Memory B cell (primary cell): ENCODE measurements around the gene AK4.
"Not testable (repeated sequence)": the region's sequence is repeated elsewhere in the genome, so short reads cannot be mapped to it uniquely, and the experiment has no call there.

Source experiments
- ATAC-seq: fragments of 150-1000 bp; cut with Tn5 transposase; 2 replicates; pipeline ENCODE4 v1.10.0; 2021; ENCODE audit warnings: low read depth, mild to moderate bottlenecking, moderate library complexity
- DNase-seq, 2 donors: peaks; one replicate each; pipeline ENCODE4 v3.0.0; 2022; ENCODE audit warnings: low spot score in 2 of 2
- H3K27ac Mint-ChIP-seq: one replicate; pipeline ENCODE4 v1.8.0; 2022; ENCODE audit warnings: mild to moderate bottlenecking, moderate library complexity, mixed read lengths
- H3K27me3 Mint-ChIP-seq: one replicate; pipeline ENCODE4 v1.8.0; 2022; ENCODE audit warnings: mixed read lengths
- H3K36me3 Mint-ChIP-seq: one replicate; pipeline ENCODE4 v1.8.0; 2022; ENCODE audit warnings: mild to moderate bottlenecking, mixed read lengths
- H3K4me1 Mint-ChIP-seq: one replicate; pipeline ENCODE4 v1.8.0; 2022; ENCODE audit warnings: mixed read lengths
- H3K4me3 Mint-ChIP-seq: one replicate; pipeline ENCODE4 v1.8.0; 2022; ENCODE audit warnings: mild to moderate bottlenecking, moderate library complexity, mixed read lengths
- H3K9me3 Mint-ChIP-seq: one replicate; pipeline ENCODE4 v1.8.0; 2022; ENCODE audit warnings: mixed read lengths

The AK4 gene

GRCh38 chr1:65148178-65148547 is at the start of gene AK4:
AK4 (plus strand) TSS chr1:65148203; CDS start chr1:65148408, 205 bp downstream.
- ATAC-seq = peak; percentile 49
- not testable (repeated sequence) for H3K9me3 Mint-ChIP-seq, H3K36me3 Mint-ChIP-seq, H3K27ac Mint-ChIP-seq, DNase-seq, H3K4me1 Mint-ChIP-seq
- H3K27me3 Mint-ChIP-seq = peaks cover 17% of the 10 kb centered on the region
- H3K4me3 Mint-ChIP-seq = peak within 1 kb of the TSS; percentile 88

- Mint-ChIP-seq H3K4me1 (no peaks in the 10 kb centered on the region), H3K9me3 (peaks cover 4% of the 10 kb centered on the region), H3K27ac (no peak overlapping the region), H3K36me3 (peaks cover 4% of the 10 kb centered on the region), H3K4me3 (no peak overlapping the region), H3K27me3 (peaks cover 11% of the 10 kb centered on the region)
- DNase-seq (no peak), ATAC-seq (no peak)
Measured at GRCh38 chr1:65103807-65104206, 44.2 kb upstream of the AK4 start.

GRCh38 chr1:65104854-65105534 is 43.0 kb upstream of the AK4 start:
- H3K36me3 Mint-ChIP-seq = peaks cover 2% of the 10 kb centered on the region
- no peak overlapping the region for H3K27ac Mint-ChIP-seq
- ATAC-seq (no peak), DNase-seq (no peak)
- H3K4me1 Mint-ChIP-seq = no peaks in the 10 kb centered on the region
- H3K9me3 Mint-ChIP-seq = peaks cover 2% of the 10 kb centered on the region
- H3K4me3 Mint-ChIP-seq = no peak overlapping the region
- peaks cover 12% of the 10 kb centered on the region for H3K27me3 Mint-ChIP-seq

GRCh38 chr1:65105596-65105995 is 42.4 kb upstream of the AK4 start:
- Mint-ChIP-seq H3K9me3 (peaks cover 2% of the 10 kb centered on the region), H3K27me3 (peaks cover 14% of the 10 kb centered on the region), H3K4me3 (no peak overlapping the region), H3K4me1 (no peaks in the 10 kb centered on the region), H3K27ac (no peak overlapping the region), H3K36me3 (peaks cover 2% of the 10 kb centered on the region)
- DNase-seq (no peak), ATAC-seq (no peak)

GRCh38 chr1:65108025-65108642 is 39.9 kb upstream of the AK4 start:
- no peak for DNase-seq
- Mint-ChIP-seq H3K36me3 (peaks cover 3% of the 10 kb centered on the region), H3K9me3 (peaks cover 4% of the 10 kb centered on the region), H3K4me3 (no peak overlapping the region), H3K27me3 (peaks cover 23% of the 10 kb centered on the region), H3K27ac (no peak overlapping the region), H3K4me1 (no peaks in the 10 kb centered on the region)
- no peak for ATAC-seq

GRCh38 chr1:65109487-65109886 is 38.5 kb upstream of the AK4 start:
- H3K4me1 Mint-ChIP-seq = no peaks in the 10 kb centered on the region
- peaks cover 24% of the 10 kb centered on the region for H3K27me3 Mint-ChIP-seq
- peaks cover 3% of the 10 kb centered on the region for H3K36me3 Mint-ChIP-seq
- DNase-seq = no peak
- no peak for ATAC-seq
- H3K4me3 Mint-ChIP-seq = no peak overlapping the region
- H3K9me3 Mint-ChIP-seq = peaks cover 4% of the 10 kb centered on the region
- no peak overlapping the region for H3K27ac Mint-ChIP-seq

GRCh38 chr1:65112811-65113210 is 35.2 kb upstream of the AK4 start:
- Mint-ChIP-seq H3K4me3 (no peak overlapping the region), H3K9me3 (peaks cover 4% of the 10 kb centered on the region), H3K4me1 (no peaks in the 10 kb centered on the region), H3K36me3 (peaks cover 3% of the 10 kb centered on the region), H3K27me3 (peaks cover 15% of the 10 kb centered on the region), H3K27ac (no peak overlapping the region)
- ATAC-seq = no peak
- DNase-seq = no peak

GRCh38 chr1:65113298-65113697 is 34.7 kb upstream of the AK4 start:
- H3K36me3 Mint-ChIP-seq = peaks cover 3% of the 10 kb centered on the region
- DNase-seq (no peak), ATAC-seq (no peak)
- H3K4me1 Mint-ChIP-seq = no peaks in the 10 kb centered on the region
- H3K27me3 Mint-ChIP-seq = peaks cover 15% of the 10 kb centered on the region
- H3K27ac Mint-ChIP-seq = no peak overlapping the region
- no peak overlapping the region for H3K4me3 Mint-ChIP-seq
- H3K9me3 Mint-ChIP-seq = peaks cover 4% of the 10 kb centered on the region

DNA sequence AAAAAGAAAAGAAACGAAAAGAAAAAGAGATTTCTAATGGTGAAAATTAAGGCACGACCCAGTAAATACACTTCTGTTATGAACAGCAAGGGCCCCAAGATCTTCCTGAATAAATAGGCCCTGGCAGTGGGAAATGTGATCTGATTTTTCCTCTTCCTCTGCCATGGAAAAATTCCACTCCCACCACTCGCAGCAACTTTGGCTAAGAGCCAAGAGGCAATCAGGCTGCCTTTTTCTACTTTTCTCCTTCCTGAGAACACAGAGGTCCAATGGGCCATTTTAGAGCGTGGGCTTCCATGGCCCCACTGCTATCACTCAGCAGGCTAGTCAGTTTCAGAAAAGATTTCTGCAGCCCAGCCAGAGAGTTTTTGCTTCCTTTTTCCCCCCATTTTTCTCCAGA is 33.7 kb upstream of the AK4 start:
- ATAC-seq (no peak), DNase-seq (no peak)
- H3K27ac Mint-ChIP-seq = no peak overlapping the region
- no peaks in the 10 kb centered on the region for H3K4me1 Mint-ChIP-seq
- H3K36me3 Mint-ChIP-seq = peaks cover 3% of the 10 kb centered on the region
- peaks cover 4% of the 10 kb centered on the region for H3K9me3 Mint-ChIP-seq
- H3K4me3 Mint-ChIP-seq = no peak overlapping the region
- peaks cover 15% of the 10 kb centered on the region for H3K27me3 Mint-ChIP-seq

- Mint-ChIP-seq H3K27me3 (peaks cover 2% of the 10 kb centered on the region), H3K4me1 (no peaks in the 10 kb centered on the region), H3K9me3 (no peaks in the 10 kb centered on the region), H3K4me3 (no peak overlapping the region), H3K36me3 (no peaks in the 10 kb centered on the region), H3K27ac (no peak overlapping the region)
- no peak for ATAC-seq
- DNase-seq = no peak
Measured at GRCh38 chr1:65119951-65120350, 28.1 kb upstream of the AK4 start.

DNA sequence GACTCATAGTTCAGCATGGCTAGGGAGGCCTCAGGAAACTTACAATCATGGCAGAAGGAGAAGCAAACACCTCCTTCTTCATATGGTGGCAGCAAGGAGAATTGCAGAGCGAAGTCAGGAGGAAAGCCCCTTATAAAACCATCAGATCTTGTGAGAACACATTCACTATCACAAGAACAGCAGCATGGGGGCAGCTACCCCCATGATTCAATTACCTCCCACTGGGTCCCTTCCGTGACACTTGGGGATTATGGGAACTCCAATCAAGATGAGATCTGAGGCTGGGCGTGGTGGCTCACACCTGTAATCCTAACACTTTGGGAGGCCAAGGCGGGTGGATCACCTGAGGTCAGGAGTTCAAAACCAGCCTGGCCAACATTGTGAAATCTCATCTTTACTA is 18.9 kb upstream of the AK4 start:
- not testable (repeated sequence) for H3K27ac Mint-ChIP-seq, H3K27me3 Mint-ChIP-seq, ATAC-seq, H3K4me3 Mint-ChIP-seq, DNase-seq, H3K36me3 Mint-ChIP-seq, H3K4me1 Mint-ChIP-seq, H3K9me3 Mint-ChIP-seq

DNA sequence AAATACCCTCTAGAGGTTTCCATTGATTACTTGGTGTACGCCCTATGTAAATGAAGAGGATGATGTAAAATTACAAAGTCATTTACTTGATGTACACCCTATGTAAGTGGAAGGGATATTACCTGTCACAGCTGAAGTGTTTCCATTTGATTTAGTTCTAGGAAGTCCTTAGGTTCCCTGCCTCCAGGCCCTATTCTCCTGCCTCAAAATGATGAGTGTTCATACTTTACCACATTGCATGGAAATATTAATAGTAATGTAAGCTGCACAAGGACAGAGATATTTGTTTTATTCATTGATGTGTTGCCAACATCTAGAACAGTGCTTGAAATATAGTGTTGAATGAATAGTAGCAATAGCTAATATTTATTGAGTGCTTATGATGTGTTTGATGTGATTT is 9.5 kb upstream of the AK4 start:
- no peak for ATAC-seq
- Mint-ChIP-seq H3K27me3 (peaks cover 14% of the 10 kb centered on the region), H3K4me3 (no peak overlapping the region), H3K36me3 (peaks cover 1% of the 10 kb centered on the region), H3K9me3 (peaks cover 1% of the 10 kb centered on the region), H3K27ac (no peak overlapping the region), H3K4me1 (no peaks in the 10 kb centered on the region)
- no peak for DNase-seq

DNA sequence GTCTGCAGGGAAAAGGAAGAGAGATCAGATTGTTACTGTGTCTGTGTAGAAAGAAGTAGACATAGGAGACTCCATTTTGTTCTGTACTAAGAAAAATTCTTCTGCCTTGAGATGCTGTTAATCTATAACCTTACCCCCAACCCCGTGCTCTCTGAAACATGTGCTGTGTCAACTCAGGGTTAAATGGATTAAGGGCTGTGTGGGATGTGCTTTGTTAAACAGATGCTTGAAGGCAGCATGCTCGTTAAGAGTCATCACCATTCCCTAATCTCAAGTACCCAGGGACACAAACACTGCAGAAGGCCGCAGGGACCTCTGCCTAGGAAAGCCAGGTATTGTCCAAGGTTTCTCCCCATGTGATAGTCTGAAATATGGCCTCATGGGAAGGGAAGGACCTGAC is 8.2 kb upstream of the AK4 start:
- not testable (repeated sequence) for H3K36me3 Mint-ChIP-seq, ATAC-seq, H3K27ac Mint-ChIP-seq, H3K9me3 Mint-ChIP-seq, H3K4me1 Mint-ChIP-seq, DNase-seq, H3K4me3 Mint-ChIP-seq
- peaks cover 16% of the 10 kb centered on the region for H3K27me3 Mint-ChIP-seq

GRCh38 chr1:65141394-65141793 is 6.6 kb upstream of the AK4 start:
- Mint-ChIP-seq H3K4me3 (no peak overlapping the region), H3K27ac (no peak overlapping the region), H3K27me3 (peaks cover 19% of the 10 kb centered on the region), H3K36me3 (peaks cover 1% of the 10 kb centered on the region), H3K4me1 (no peaks in the 10 kb centered on the region), H3K9me3 (peaks cover 1% of the 10 kb centered on the region)
- ATAC-seq (no peak), DNase-seq (no peak)

DNA sequence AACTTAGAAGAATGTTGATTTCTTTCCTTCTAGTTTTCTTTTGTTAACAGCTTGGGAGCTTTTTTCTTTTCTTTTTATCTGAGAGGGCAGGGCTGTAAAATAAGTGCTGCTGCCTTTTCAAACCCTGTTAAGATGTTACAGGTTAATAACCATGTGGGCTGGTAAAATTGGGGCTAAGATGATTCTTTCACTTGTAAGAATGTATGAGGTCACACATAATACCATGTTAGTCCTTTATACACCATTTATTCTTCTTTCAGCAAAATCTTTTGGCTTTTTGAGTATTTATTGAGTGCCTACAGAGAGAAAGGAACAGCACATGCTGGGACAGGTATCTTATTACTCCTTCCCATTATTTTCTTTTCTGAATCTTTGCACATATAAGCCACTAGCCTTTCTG is 6.1 kb upstream of the AK4 start:
- no peak for DNase-seq
- no peak for ATAC-seq
- Mint-ChIP-seq H3K4me1 (no peaks in the 10 kb centered on the region), H3K27ac (no peak overlapping the region), H3K27me3 (peaks cover 24% of the 10 kb centered on the region), H3K4me3 (no peak overlapping the region), H3K9me3 (peaks cover 1% of the 10 kb centered on the region), H3K36me3 (peaks cover 1% of the 10 kb centered on the region)
